ENCODE data around the gene ALDH1A2. TPM values are rescaled to one million over a fixed set of nuclear protein-coding genes. Genes with fewer than 3 reads are reported as not detected.
"Not testable (repeated sequence)": the region's sequence is repeated elsewhere in the genome, so short reads cannot be mapped to it uniquely, and the experiment has no call there.

The ALDH1A2 gene
- total RNA-seq, 1 donor from 2014 or later, result 0.37 TPM

- intact Hi-C loops (cut with micrococcal nuclease), result loop anchor here (5.0 to 10.0 kb wide), 3 partner anchors 308 to 1939 kb away; partner anchors contain the start of gene FOXB1
Observed at GRCh38 chr15:58062983-58063382, 2.5 kb downstream of the ALDH1A2 start.

DNA sequence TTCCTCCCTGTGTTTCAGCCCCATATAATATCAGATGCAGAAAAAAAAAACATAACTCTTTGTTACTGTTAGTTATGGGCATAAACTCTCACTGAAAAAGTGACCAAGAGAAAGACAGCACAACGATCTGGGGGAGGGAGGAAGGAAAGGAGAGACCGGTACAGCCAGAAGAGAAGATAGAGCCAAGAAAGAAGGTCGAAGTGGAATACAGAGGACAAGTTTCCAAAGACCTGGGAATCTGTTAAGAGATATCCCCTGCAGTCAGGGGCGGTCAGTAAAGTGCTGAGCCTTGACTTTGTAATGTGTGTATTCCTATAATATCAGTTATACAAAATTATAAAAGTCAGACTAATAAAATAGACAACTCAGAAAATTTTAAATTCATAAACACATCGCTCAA lies 3.3 kb downstream of the ALDH1A2 start:
- peaks cover 66% of the 10 kb centered on the region for H3K27me3 Mint-ChIP-seq

More at GRCh38 chr15:58062983-58063382, 2.5 kb downstream of the ALDH1A2 start:
- H3K4me1 Mint-ChIP-seq, result peaks cover 4% of the 10 kb centered on the region
- H3K4me3 Mint-ChIP-seq, result no peak overlapping the region
- no peak for DNase-seq
- peaks cover 6% of the 10 kb centered on the region for H3K9me3 Mint-ChIP-seq
- no peaks in the 10 kb centered on the region for H3K36me3 Mint-ChIP-seq (ENCODE audit: low read depth)
- peaks cover 66% of the 10 kb centered on the region for H3K27me3 Mint-ChIP-seq
- no peak overlapping the region for H3K27ac Mint-ChIP-seq

GRCh38 chr15:58060575-58060974 lies 4.9 kb downstream of the ALDH1A2 start:
- Mint-ChIP-seq H3K27me3 (peaks cover 69% of the 10 kb centered on the region), H3K4me3 (no peak overlapping the region), H3K36me3 (ENCODE audit: low read depth) (no peaks in the 10 kb centered on the region), H3K4me1 (no peaks in the 10 kb centered on the region), H3K27ac (no peak overlapping the region), H3K9me3 (peaks cover 6% of the 10 kb centered on the region)
- no peak for DNase-seq
- intact Hi-C loops (cut with micrococcal nuclease), result loop anchor here (5.0 to 10.0 kb wide), 3 partner anchors 306 to 1942 kb away; partner anchors contain the start of gene FOXB1

More for the DNA sequence above, 3.3 kb downstream of the ALDH1A2 start:
- intact Hi-C loops (cut with micrococcal nuclease), result loop anchor here (5.0 to 10.0 kb wide), 3 partner anchors 307 to 1940 kb away; partner anchors contain the start of gene FOXB1
- H3K9me3 Mint-ChIP-seq, result peaks cover 6% of the 10 kb centered on the region
- no peak overlapping the region for H3K27ac Mint-ChIP-seq
- no peaks in the 10 kb centered on the region for H3K36me3 Mint-ChIP-seq (ENCODE audit: low read depth)
- no peak for DNase-seq
- H3K4me1 Mint-ChIP-seq, result peaks cover 4% of the 10 kb centered on the region
- H3K4me3 Mint-ChIP-seq, result no peak overlapping the region

GRCh38 chr15:58058729-58059128 lies 6.8 kb downstream of the ALDH1A2 start:
- no peaks in the 10 kb centered on the region for H3K36me3 Mint-ChIP-seq (ENCODE audit: low read depth)
- H3K4me3 Mint-ChIP-seq, result no peak overlapping the region
- no peak for DNase-seq
- H3K27ac Mint-ChIP-seq, result no peak overlapping the region
- no peaks in the 10 kb centered on the region for H3K4me1 Mint-ChIP-seq
- intact Hi-C loops (cut with micrococcal nuclease), result no loop called here
- peaks cover 68% of the 10 kb centered on the region for H3K27me3 Mint-ChIP-seq
- H3K9me3 Mint-ChIP-seq, result peaks cover under 1% of the 10 kb centered on the region

- peaks cover 65% of the 10 kb centered on the region for H3K27me3 Mint-ChIP-seq
- DNase-seq, result no peak
- intact Hi-C loops (cut with micrococcal nuclease), result no loop called here
- no peak overlapping the region for H3K27ac Mint-ChIP-seq
- no peaks in the 10 kb centered on the region for H3K9me3 Mint-ChIP-seq
- H3K36me3 Mint-ChIP-seq (ENCODE audit: low read depth), result no peaks in the 10 kb centered on the region
- H3K4me3 Mint-ChIP-seq, result no peak overlapping the region
- H3K4me1 Mint-ChIP-seq, result no peaks in the 10 kb centered on the region
Observed at GRCh38 chr15:58058073-58058472, 7.4 kb downstream of the ALDH1A2 start.

DNA sequence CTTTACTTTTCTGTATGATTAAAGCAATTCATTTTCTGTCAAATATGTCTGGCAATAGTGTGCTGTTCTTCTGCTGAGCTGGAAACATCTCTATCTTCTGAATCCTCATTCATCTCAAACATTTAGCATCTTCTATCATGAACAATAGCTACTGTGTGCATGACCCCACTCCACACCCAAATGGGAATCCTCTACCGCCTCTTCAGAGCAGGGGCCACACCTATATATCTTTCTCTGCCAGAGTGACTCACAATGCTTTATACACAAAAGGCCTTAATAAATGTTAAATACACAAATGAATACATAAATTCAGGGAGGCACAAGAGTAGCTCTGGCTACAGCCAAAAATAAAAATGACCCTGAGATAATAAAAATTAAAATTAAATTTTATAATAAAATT lies 8.0 kb downstream of the ALDH1A2 start:
- Mint-ChIP-seq H3K4me1 (no peaks in the 10 kb centered on the region), H3K27me3 (peaks cover 61% of the 10 kb centered on the region), H3K9me3 (no peaks in the 10 kb centered on the region), H3K4me3 (no peak overlapping the region), H3K36me3 (ENCODE audit: low read depth) (no peaks in the 10 kb centered on the region), H3K27ac (no peak overlapping the region)
- intact Hi-C loops (cut with micrococcal nuclease), result no loop called here
- peak; percentile 28 for DNase-seq

DNA sequence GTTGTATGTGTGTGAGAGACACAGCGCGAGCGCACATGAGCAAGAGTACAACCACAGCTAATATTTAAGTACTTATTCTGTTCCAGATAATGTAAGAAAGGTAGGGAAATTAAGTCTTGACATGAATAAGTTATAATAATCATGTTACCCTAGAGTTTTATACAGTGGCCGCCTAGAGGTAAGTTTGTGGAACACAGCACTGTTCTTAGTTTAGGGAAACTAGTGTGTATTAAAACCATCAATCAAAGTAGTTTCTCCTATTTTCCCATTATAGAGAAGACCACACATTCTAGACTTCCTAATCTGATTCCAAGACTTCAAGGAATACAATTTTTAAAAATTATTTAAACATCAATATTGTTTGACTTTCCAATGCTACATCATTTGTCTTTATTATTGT lies 9.5 kb downstream of the ALDH1A2 start:
- H3K9me3 Mint-ChIP-seq, result no peaks in the 10 kb centered on the region
- H3K27ac Mint-ChIP-seq, result no peak overlapping the region
- no peak overlapping the region for H3K4me3 Mint-ChIP-seq
- H3K27me3 Mint-ChIP-seq, result peaks cover 52% of the 10 kb centered on the region
- intact Hi-C loops (cut with micrococcal nuclease), result no loop called here
- DNase-seq, result no peak
- H3K36me3 Mint-ChIP-seq (ENCODE audit: low read depth), result no peaks in the 10 kb centered on the region
- H3K4me1 Mint-ChIP-seq, result no peaks in the 10 kb centered on the region

- H3K27me3 Mint-ChIP-seq, result peaks cover 50% of the 10 kb centered on the region
- no peaks in the 10 kb centered on the region for H3K9me3 Mint-ChIP-seq
- no peak overlapping the region for H3K4me3 Mint-ChIP-seq
- DNase-seq, result no peak
- no peaks in the 10 kb centered on the region for H3K4me1 Mint-ChIP-seq
- no peaks in the 10 kb centered on the region for H3K36me3 Mint-ChIP-seq (ENCODE audit: low read depth)
- no peak overlapping the region for H3K27ac Mint-ChIP-seq
- intact Hi-C loops (cut with micrococcal nuclease), result no loop called here
Observed at GRCh38 chr15:58053315-58054153, 12.0 kb downstream of the ALDH1A2 start.

DNA sequence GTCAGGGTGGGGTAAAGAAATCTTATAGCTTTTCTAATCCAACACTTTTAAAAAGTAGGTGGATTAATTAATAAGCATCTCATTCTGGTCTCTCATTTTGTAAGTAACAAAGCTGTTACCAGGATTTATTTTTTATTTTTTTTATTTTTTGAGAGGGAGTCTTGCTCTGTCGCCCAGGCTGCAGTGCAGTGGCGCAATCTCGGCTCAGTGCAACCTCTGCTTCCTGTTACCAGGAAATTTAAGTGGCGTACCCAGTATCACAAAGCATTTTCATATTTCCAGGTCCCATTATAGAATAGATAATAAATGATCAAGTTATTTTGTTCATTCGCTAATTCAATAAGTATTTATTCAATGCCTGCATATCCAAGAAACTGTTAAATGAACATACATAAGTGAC lies 13.2 kb downstream of the ALDH1A2 start:
- H3K4me1 Mint-ChIP-seq, result no peaks in the 10 kb centered on the region
- intact Hi-C loops (cut with micrococcal nuclease), result no loop called here
- no peaks in the 10 kb centered on the region for H3K9me3 Mint-ChIP-seq
- no peak overlapping the region for H3K4me3 Mint-ChIP-seq
- peaks cover 49% of the 10 kb centered on the region for H3K27me3 Mint-ChIP-seq
- H3K27ac Mint-ChIP-seq, result no peak overlapping the region
- no peak for DNase-seq
- H3K36me3 Mint-ChIP-seq (ENCODE audit: low read depth), result no peaks in the 10 kb centered on the region

DNA sequence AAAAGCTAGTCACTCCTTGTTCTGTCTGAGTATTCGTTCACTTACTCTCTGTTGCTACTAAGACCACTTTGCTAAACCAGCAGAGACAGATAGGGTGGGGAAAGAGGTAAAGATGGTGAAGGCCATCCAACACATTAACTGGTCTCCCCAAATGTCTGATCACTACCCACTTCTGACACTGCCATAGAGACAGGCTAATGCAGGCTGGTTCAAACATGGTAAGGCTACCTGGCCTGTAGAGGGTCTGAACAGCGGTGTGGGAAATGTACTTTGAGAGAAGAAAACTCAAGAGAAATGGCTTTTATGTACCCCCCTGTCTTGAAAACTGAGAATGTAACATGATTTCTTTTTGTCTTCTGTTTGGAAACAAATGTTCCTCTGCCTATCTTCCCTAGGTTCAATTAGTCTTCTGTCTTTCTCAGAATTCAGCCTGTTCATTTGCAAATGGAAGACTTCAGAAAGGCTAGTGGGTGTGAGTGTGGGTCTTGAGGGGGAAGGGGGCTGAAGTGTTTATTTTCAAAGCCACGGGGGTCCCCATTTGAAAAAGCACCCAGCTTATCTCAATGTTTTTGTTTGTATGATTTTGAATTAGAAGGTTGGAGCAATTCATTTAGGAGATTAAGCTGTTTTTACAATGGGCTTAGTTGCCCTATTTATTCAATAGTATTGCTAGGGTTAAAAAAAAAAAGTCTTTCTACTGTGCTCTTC lies 15.8 kb downstream of the ALDH1A2 start:
- Mint-ChIP-seq H3K36me3 (ENCODE audit: low read depth) (no peaks in the 10 kb centered on the region), H3K27ac (no peak overlapping the region), H3K9me3 (no peaks in the 10 kb centered on the region), H3K27me3 (peaks cover 37% of the 10 kb centered on the region), H3K4me3 (no peak overlapping the region), H3K4me1 (no peaks in the 10 kb centered on the region)
- peak; percentile 41 for DNase-seq
- intact Hi-C loops (cut with micrococcal nuclease), result no loop called here

DNA sequence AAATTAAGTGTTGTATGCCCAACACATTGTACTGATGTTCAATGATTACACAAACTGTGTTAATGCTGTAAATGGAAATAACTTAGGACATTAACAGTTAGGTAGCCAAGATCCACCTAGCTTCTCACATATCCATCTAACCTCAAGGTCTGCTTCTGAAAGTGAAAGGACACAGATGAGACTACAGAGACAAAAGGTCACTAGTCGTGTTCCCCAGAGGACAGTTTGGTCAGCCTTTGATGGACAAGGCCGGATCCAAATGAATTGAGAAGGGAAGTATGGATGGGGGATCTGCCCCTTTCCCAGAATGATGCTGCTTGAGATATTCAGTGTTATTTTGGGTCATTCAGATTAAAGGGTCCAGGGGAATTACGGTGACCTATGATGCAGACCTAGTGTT lies 17.2 kb downstream of the ALDH1A2 start:
- H3K27me3 Mint-ChIP-seq, result peaks cover 35% of the 10 kb centered on the region
- no peaks in the 10 kb centered on the region for H3K36me3 Mint-ChIP-seq (ENCODE audit: low read depth)
- DNase-seq, result peak; percentile 39
- intact Hi-C loops (cut with micrococcal nuclease), result no loop called here
- no peaks in the 10 kb centered on the region for H3K4me1 Mint-ChIP-seq
- H3K4me3 Mint-ChIP-seq, result no peak overlapping the region
- H3K27ac Mint-ChIP-seq, result no peak overlapping the region
- H3K9me3 Mint-ChIP-seq, result no peaks in the 10 kb centered on the region

- Mint-ChIP-seq H3K4me1 (no peaks in the 10 kb centered on the region), H3K36me3 (ENCODE audit: low read depth) (no peaks in the 10 kb centered on the region), H3K27me3 (peaks cover 35% of the 10 kb centered on the region), H3K4me3 (no peak overlapping the region), H3K27ac (no peak overlapping the region), H3K9me3 (no peaks in the 10 kb centered on the region)
- DNase-seq, result no peak
- intact Hi-C loops (cut with micrococcal nuclease), result no loop called here
Observed at GRCh38 chr15:58047149-58047548, 18.4 kb downstream of the ALDH1A2 start.

DNA sequence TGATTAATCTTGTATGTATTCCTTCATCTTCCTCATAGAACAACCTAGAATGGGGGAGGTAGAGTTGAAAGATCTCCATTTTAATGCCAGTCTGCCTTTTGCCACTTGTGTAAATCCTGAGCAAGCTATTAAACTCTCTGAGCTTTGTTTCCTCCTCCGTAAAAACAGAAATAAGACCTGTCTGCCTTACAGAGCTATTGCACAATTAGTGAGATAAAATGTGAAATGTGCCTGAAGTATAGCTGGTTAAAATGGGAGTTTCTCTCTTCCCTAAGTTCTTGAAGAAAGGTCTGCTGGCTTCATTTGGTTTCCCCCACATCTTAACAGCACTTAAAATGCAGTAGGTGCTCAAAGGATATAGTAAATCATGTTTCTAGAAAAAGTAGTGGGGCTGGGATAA lies 19.0 kb downstream of the ALDH1A2 start:
- Mint-ChIP-seq H3K9me3 (no peaks in the 10 kb centered on the region), H3K27ac (no peak overlapping the region), H3K4me3 (no peak overlapping the region), H3K36me3 (ENCODE audit: low read depth) (no peaks in the 10 kb centered on the region), H3K27me3 (peaks cover 32% of the 10 kb centered on the region), H3K4me1 (no peaks in the 10 kb centered on the region)
- no peak for DNase-seq
- intact Hi-C loops (cut with micrococcal nuclease), result no loop called here

DNA sequence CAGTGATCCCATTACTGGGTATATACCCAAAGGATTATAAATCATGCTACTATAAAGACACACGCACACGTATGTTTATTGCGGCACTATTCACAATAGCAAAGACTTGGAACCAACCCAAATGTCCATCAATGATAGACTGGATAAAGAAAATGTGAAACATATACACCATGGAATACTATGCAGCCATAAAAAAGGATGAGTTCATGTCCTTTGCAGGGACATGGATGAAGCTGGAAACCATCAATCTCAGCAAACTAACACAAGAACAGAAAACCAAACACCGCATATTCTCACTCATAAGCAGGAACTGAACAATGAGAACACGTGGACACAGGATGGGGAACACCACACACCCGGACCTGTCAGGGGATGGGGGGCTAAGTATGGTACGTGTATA lies 20.1 kb downstream of the ALDH1A2 start:
- H3K27ac Mint-ChIP-seq; H3K9me3 Mint-ChIP-seq; H3K36me3 Mint-ChIP-seq (ENCODE audit: low read depth); H3K4me1 Mint-ChIP-seq; intact Hi-C loops (cut with micrococcal nuclease); H3K4me3 Mint-ChIP-seq: not testable (repeated sequence)
- peak; percentile 17 for DNase-seq
- H3K27me3 Mint-ChIP-seq, result peaks cover 35% of the 10 kb centered on the region
